ENCODE results near the gene SIK3. TPM values are rescaled to one million over a fixed set of nuclear protein-coding genes. Genes with fewer than 3 reads are reported as not detected.

Gene SIK3
- total and polyA plus RNA-seq, 2 experiments from 2014 or later, result 6.1 to 33.9 TPM

GRCh38 chr11:117057317-117057716, 40.9 kb downstream of the SIK3 start:
- Mint-ChIP-seq H3K9me3 (no peaks in the 10 kb centered on the region), H3K4me3 (no peak overlapping the region), H3K4me1 (peaks cover 11% of the 10 kb centered on the region), H3K27ac (no peak overlapping the region), H3K36me3 (ENCODE audit: low read depth) (no peaks in the 10 kb centered on the region), H3K27me3 (ENCODE audit: insufficient read depth, low read depth, poor library complexity) (no peaks in the 10 kb centered on the region)
- H3K4me2 ChIP-seq, result no peak overlapping the region
- H3K4me1 ChIP-seq (ENCODE audit: insufficient read depth), result peaks cover 6% of the 10 kb centered on the region; the same call in 1 of the 2 replicates
- H4K20me1 ChIP-seq (replicated peaks; ENCODE audit: insufficient read depth), result peaks cover 22% of the 10 kb centered on the region; the same call in 1 of the 2 replicates
- no peak for DNase-seq (ENCODE audit: low spot score)
- H3K9me2 ChIP-seq (ENCODE audit: insufficient read depth), result no peaks in the 10 kb centered on the region
- H3K4me3 ChIP-seq, result no peak overlapping the region
- H3K27ac ChIP-seq (ENCODE audit: low read depth), result no peak overlapping the region
- ATAC-seq, result no peak
- H3K36me3 ChIP-seq (ENCODE audit: insufficient read depth), result no peaks in the 10 kb centered on the region
- H3F3A ChIP-seq (replicated peaks; ENCODE audit: low read depth), result no peaks in the 10 kb centered on the region
- H3K27me3 ChIP-seq (ENCODE audit: insufficient read depth), result no peaks in the 10 kb centered on the region
- H3K79me2 ChIP-seq (replicated peaks; ENCODE audit: insufficient read depth), result peaks cover 91% of the 10 kb centered on the region
- no peak overlapping the region for H2AFZ ChIP-seq
- TF ChIP-seq, protein P1, sequence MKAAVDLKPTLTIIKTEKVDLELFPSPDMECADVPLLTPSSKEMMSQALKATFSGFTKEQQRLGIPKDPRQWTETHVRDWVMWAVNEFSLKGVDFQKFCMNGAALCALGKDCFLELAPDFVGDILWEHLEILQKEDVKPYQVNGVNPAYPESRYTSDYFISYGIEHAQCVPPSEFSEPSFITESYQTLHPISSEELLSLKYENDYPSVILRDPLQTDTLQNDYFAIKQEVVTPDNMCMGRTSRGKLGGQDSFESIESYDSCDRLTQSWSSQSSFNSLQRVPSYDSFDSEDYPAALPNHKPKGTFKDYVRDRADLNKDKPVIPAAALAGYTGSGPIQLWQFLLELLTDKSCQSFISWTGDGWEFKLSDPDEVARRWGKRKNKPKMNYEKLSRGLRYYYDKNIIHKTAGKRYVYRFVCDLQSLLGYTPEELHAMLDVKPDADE (IDR thresholded peaks at IDR 0.05), result no peak
- TF ChIP-seq ZNF462 (CRISPR knock-in tag; IDR thresholded peaks at IDR 0.05), result no peak
- no peak for TF ChIP-seq CREB1 (CRISPR knock-in tag; IDR thresholded peaks at IDR 0.05; ENCODE audit: low read depth)
- TF ChIP-seq POLR2AphosphoS5 (IDR thresholded peaks at IDR 0.05; ENCODE audit: low read depth), result no peak
- TF ChIP-seq STAT1 (IDR thresholded peaks at IDR 0.05; ENCODE audit: unreplicated experiment), result no peak
- TF ChIP-seq NANOG (IDR thresholded peaks at IDR 0.05; ENCODE audit: borderline replicate concordance), result no peak
- TF ChIP-seq, protein P2, sequence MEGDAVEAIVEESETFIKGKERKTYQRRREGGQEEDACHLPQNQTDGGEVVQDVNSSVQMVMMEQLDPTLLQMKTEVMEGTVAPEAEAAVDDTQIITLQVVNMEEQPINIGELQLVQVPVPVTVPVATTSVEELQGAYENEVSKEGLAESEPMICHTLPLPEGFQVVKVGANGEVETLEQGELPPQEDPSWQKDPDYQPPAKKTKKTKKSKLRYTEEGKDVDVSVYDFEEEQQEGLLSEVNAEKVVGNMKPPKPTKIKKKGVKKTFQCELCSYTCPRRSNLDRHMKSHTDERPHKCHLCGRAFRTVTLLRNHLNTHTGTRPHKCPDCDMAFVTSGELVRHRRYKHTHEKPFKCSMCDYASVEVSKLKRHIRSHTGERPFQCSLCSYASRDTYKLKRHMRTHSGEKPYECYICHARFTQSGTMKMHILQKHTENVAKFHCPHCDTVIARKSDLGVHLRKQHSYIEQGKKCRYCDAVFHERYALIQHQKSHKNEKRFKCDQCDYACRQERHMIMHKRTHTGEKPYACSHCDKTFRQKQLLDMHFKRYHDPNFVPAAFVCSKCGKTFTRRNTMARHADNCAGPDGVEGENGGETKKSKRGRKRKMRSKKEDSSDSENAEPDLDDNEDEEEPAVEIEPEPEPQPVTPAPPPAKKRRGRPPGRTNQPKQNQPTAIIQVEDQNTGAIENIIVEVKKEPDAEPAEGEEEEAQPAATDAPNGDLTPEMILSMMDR (conservative IDR thresholded peaks at IDR 0.05; ENCODE audit: low read depth in 2 of 2), result no peak
- TF ChIP-seq, protein P3, sequence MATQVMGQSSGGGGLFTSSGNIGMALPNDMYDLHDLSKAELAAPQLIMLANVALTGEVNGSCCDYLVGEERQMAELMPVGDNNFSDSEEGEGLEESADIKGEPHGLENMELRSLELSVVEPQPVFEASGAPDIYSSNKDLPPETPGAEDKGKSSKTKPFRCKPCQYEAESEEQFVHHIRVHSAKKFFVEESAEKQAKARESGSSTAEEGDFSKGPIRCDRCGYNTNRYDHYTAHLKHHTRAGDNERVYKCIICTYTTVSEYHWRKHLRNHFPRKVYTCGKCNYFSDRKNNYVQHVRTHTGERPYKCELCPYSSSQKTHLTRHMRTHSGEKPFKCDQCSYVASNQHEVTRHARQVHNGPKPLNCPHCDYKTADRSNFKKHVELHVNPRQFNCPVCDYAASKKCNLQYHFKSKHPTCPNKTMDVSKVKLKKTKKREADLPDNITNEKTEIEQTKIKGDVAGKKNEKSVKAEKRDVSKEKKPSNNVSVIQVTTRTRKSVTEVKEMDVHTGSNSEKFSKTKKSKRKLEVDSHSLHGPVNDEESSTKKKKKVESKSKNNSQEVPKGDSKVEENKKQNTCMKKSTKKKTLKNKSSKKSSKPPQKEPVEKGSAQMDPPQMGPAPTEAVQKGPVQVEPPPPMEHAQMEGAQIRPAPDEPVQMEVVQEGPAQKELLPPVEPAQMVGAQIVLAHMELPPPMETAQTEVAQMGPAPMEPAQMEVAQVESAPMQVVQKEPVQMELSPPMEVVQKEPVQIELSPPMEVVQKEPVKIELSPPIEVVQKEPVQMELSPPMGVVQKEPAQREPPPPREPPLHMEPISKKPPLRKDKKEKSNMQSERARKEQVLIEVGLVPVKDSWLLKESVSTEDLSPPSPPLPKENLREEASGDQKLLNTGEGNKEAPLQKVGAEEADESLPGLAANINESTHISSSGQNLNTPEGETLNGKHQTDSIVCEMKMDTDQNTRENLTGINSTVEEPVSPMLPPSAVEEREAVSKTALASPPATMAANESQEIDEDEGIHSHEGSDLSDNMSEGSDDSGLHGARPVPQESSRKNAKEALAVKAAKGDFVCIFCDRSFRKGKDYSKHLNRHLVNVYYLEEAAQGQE (IDR thresholded peaks at IDR 0.05; ENCODE audit: unreplicated experiment), result no peak
- no peak for TF ChIP-seq EZH2phosphoT487 (IDR thresholded peaks at IDR 0.05; ENCODE audit: unreplicated experiment)
- TF ChIP-seq JUNB (IDR thresholded peaks at IDR 0.05; ENCODE audit: unreplicated experiment), result no peak
- no peak for TF ChIP-seq ZNF331 (CRISPR knock-in tag; IDR thresholded peaks at IDR 0.05; ENCODE audit: low read depth)
- TF ChIP-seq ZNF114 (CRISPR knock-in tag; IDR thresholded peaks at IDR 0.05), result no peak
- TF ChIP-seq EZH2 (IDR thresholded peaks at IDR 0.05; ENCODE audit: low read depth, unreplicated experiment), result no peak

Data from GM23338 (cell line).